K562 (cell line): ENCODE results near the gene LMO3. TPM values are rescaled to one million over a fixed set of nuclear protein-coding genes. Genes with fewer than 3 reads are reported as not detected.

Experiments
- ATAC-seq: fragments of 200-7000 bp; cut with Tn5 transposase; 3 replicates; pipeline ENCODE4 v1.9.1; 2020; ENCODE audit warnings: moderate library complexity
- BruUV-seq: library from RNA; stranded (reverse); fragments of 400-500 nt; replicated peaks from 2 replicates; lab custom pipeline; 2021; lab: Mats Ljungman, UMichigan
- CTCF ChIA-PET: fragments of 300-600 bp; formaldehyde crosslinking; extraction: SDS; loops from one replicate; lab custom pipeline; 2021; ENCODE audit warnings: low intra/inter-chr PET ratio; lab: Yijun Ruan, JAX
- POLR2A ChIA-PET: fragments of 300-600, 350-650 bp; sonication (Branson Sonifier 250); formaldehyde crosslinking; extraction: SDS; loops from one replicate; lab custom pipeline; 2021; ENCODE audit warnings: antibody characterized with exemption, inconsistent platforms; lab: Yijun Ruan, JAX
- DNase-seq, 4 experiments: peaks; one replicate each; pipeline versions ENCODE4 v3.0.0 to v3.0.0-alpha.2; 2011 to 2018; ENCODE audit warnings: low spot score in 3 of 4, mixed read lengths in 3 of 4; ENCODE audit errors: extremely low read depth in 1 of 4
- FAIRE-seq: peaks from 2 replicates; lab custom pipeline; 2011; peaks lifted over from hg19 to GRCh38; lab: Jason Lieb, UNC
- H2AFZ ChIP-seq: 2 replicates; pipeline ENCODE4 v1.6.0; 2011; ENCODE audit warnings: low read depth, low read length, control low read depth, inconsistent platforms
- H3K27ac ChIP-seq: fragments of 200-600 bp; 3 replicates; pipeline ENCODE4 v1.8.0; 2011; ENCODE audit warnings: low read depth, mild to moderate bottlenecking, control low read depth, inconsistent platforms, low read length, moderate library complexity, mixed read lengths; ENCODE audit errors: extremely low read depth
- H3K27me3 ChIP-seq, 2 experiments: fragments of 300-600 bp in 1 of 2; 2 replicates in 1 of 2; 3 replicates in 1 of 2; pipeline versions ENCODE4 v1.6.0 to v1.8.0; 2011; ENCODE audit warnings: inconsistent platforms in 2 of 2, low read length in 2 of 2, mild to moderate bottlenecking in 1 of 2, mixed read lengths in 1 of 2, moderate library complexity in 1 of 2; ENCODE audit not compliant: control insufficient read depth in 2 of 2, insufficient read depth in 2 of 2
- H3K36me3 ChIP-seq: fragments of 300-600 bp; 3 replicates; pipeline ENCODE4 v1.8.0; 2011; ENCODE audit warnings: mild to moderate bottlenecking, low read length, inconsistent platforms; ENCODE audit not compliant: control insufficient read depth, insufficient read depth
- H3K4me1 ChIP-seq, 2 experiments: fragments of 200-600 bp in 1 of 2; replicated peaks in 1 of 2; 2 replicates in 1 of 2; 3 replicates in 1 of 2; pipeline versions ENCODE4 v1.5.1 to v1.8.0; 2011; ENCODE audit warnings: inconsistent platforms in 2 of 2, low read length in 2 of 2, mild to moderate bottlenecking in 1 of 2, mixed read lengths in 1 of 2, moderate library complexity in 1 of 2; ENCODE audit not compliant: control insufficient read depth in 2 of 2, insufficient read depth in 2 of 2
- H3K4me2 ChIP-seq: 2 replicates; pipeline ENCODE4 v1.6.1; 2011; ENCODE audit warnings: low read length, control low read depth, inconsistent platforms, mixed read lengths; ENCODE audit not compliant: insufficient read depth
- H3K4me3 ChIP-seq: fragments of 200-600 bp; sonication (generic), shearing (Covaris generic); 2 replicates; pipeline ENCODE4 v1.5.1; 2016; ENCODE audit warnings: control low read depth, inconsistent platforms
- H3K79me2 ChIP-seq: fragments of 200-600 bp; 3 replicates; pipeline ENCODE4 v1.8.0; 2011; ENCODE audit warnings: low read length, inconsistent platforms; ENCODE audit not compliant: control insufficient read depth, insufficient read depth
- H3K9ac ChIP-seq, 2 experiments: 2 replicates each; pipeline versions ENCODE4 v1.6.0 to v1.6.1; 2011; ENCODE audit warnings: low read depth in 2 of 2, low read length in 2 of 2, control low read depth in 1 of 2, inconsistent platforms in 1 of 2, mild to moderate bottlenecking in 1 of 2, mixed read lengths in 1 of 2; ENCODE audit not compliant: insufficient read depth in 1 of 2
- H3K9me1 ChIP-seq: one replicate; pipeline ENCODE4 v1.6.0; 2011; ENCODE audit warnings: inconsistent platforms, mild to moderate bottlenecking, low read length, moderate library complexity; ENCODE audit not compliant: control insufficient read depth, insufficient read depth
- H3K9me3 ChIP-seq: replicated peaks from 2 replicates; pipeline ENCODE4 v1.5.1; 2011; ENCODE audit warnings: low read depth, low read length, inconsistent platforms; ENCODE audit not compliant: control insufficient read depth, insufficient read depth
- H4K20me1 ChIP-seq: replicated peaks from 2 replicates; pipeline ENCODE4 v1.6.1; 2011; ENCODE audit warnings: low read length, inconsistent platforms, mixed read lengths; ENCODE audit not compliant: control insufficient read depth, insufficient read depth
- DDX20 ChIP-seq: fragments of 450-650 bp; IDR thresholded peaks from 2 replicates; pipeline ENCODE4 v1.6.1; 2016; ENCODE audit warnings: missing genetic modification characterization, low read depth, mild to moderate bottlenecking, missing compliant biosample characterization, moderate library complexity
- GATAD2B ChIP-seq: fragments of 450-650 bp; IDR thresholded peaks from 2 replicates; pipeline ENCODE4 v1.6.1; 2017; ENCODE audit warnings: mild to moderate bottlenecking, borderline replicate concordance
- KAT8 ChIP-seq: fragments of 450-650 bp; IDR thresholded peaks from 2 replicates; pipeline ENCODE4 v1.6.1; 2016; ENCODE audit warnings: low read depth, mild to moderate bottlenecking
- NFYB ChIP-seq: IDR thresholded peaks from 2 replicates; pipeline ENCODE4 v1.6.1; 2011; ENCODE audit warnings: mild to moderate bottlenecking, moderate library complexity; ENCODE audit not compliant: insufficient read length; ENCODE audit errors: extremely low read depth
- PPARD ChIP-seq: fragments of 250-450 bp; sonication (Bioruptor Pico); IDR thresholded peaks from 2 replicates; pipeline ENCODE4 v1.8.0; 2022; ENCODE audit warnings: inconsistent platforms, mild to moderate bottlenecking, moderate library complexity
- PTRF ChIP-seq: fragments of 450-650 bp; IDR thresholded peaks from 2 replicates; pipeline ENCODE4 v1.6.1; 2016; ENCODE audit warnings: mild to moderate bottlenecking, missing genetic modification characterization, missing compliant biosample characterization
- SREBF2 ChIP-seq: sonication (generic); formaldehyde crosslinking; IDR thresholded peaks from 2 replicates; pipeline ENCODE4 v1.4.0; 2020; ENCODE audit warnings: mild to moderate bottlenecking, missing genetic modification reagents
- U2AF2 ChIP-seq: fragments of 200-400 bp; formaldehyde crosslinking; optimal IDR thresholded peaks from 2 replicates; pipeline ENCODE3; 2017; ENCODE audit warnings: low read depth, mild to moderate bottlenecking, low read length
- ZFP1 ChIP-seq: fragments of 450-650 bp; formaldehyde crosslinking; IDR thresholded peaks from 2 replicates; pipeline ENCODE4 v1.4.0; 2020; ENCODE audit warnings: mild to moderate bottlenecking, mixed read lengths
- WGBS: fragments of 100-300 bp; shearing (Covaris generic); methylation state at CpG from one replicate; pipeline ENCODE4 v1.1.6; 2016; ENCODE audit warnings: low coverage, mixed read lengths; ENCODE audit not compliant: insufficient coverage; ENCODE audit errors: missing lambda C conversion rate; 5-methylcytosine and 5-hydroxymethylcytosine counted together
- in situ Hi-C: fragments of 300-500 bp; cut with MboI; formaldehyde crosslinking; loops from 4 replicates; pipeline ENCODE4 v1.15.0; 2018; ENCODE audit warnings: inconsistent platforms, mixed read lengths
- intact Hi-C: fragments of 100-400 bp; cut with micrococcal nuclease; formaldehyde crosslinking; loops from 2 replicates; pipeline ENCODE4 v1.14.2; 2022
- polyA plus RNA-seq, 8 experiments: library from polyadenylated mRNA; depleted of rRNA in 4 of 8; stranded (reverse) in 5 of 8; unstranded in 3 of 8; fragments of >200 nt; fragmentation: Nextera tagmentation in 2 of 8; fragmentation: Illumina TruSeq in 1 of 8; extraction: Ambion mirVana in 2 of 8; extraction: Trizol in 1 of 8; gene quantifications; 2 replicates each; pipeline versions ENCODE4 v1.2.1 to v1.2.3, GENCODE V29; 2011 to 2014; ENCODE audit warnings: inconsistent platforms in 1 of 8, missing spikeins in 1 of 8
- total RNA-seq, 7 experiments: library from RNA; depleted of rRNA in 6 of 7; stranded (reverse); fragments of >200 nt in 6 of 7; fragmentation: Illumina TruSeq in 2 of 7; extraction: Trizol in 2 of 7; gene quantifications; 2 replicates each; pipeline versions ENCODE4 v1.2.1 to v1.2.3, GENCODE V29; 2011 to 2021; ENCODE audit warnings: low replicate concordance in 1 of 7
- TF ChIP-seq, protein P1 (sequence below): fragments of 250-450 bp; sonication (Bioruptor Pico); IDR thresholded peaks from 2 replicates; pipeline ENCODE4 v1.8.0; 2022; ENCODE audit warnings: moderate library complexity, mild to moderate bottlenecking, inconsistent platforms
- TF ChIP-seq, protein P2 (sequence below): IDR thresholded peaks from 2 replicates; pipeline ENCODE4 v1.6.1; 2011; ENCODE audit warnings: borderline replicate concordance, low read depth, mild to moderate bottlenecking, moderate library complexity, low read length; ENCODE audit not compliant: insufficient read depth, poor library complexity, severe bottlenecking
- TF ChIP-seq, protein P3 (sequence below): fragments of 450-650 bp; conservative IDR thresholded peaks from 2 replicates; pipeline ENCODE4 v1.6.1; 2016; ENCODE audit warnings: missing genetic modification characterization, low read depth, mild to moderate bottlenecking, control low read depth, missing compliant biosample characterization
- TF ChIP-seq, protein P4 (sequence below), 3 experiments: fragments of 200-800 bp in 1 of 3; fragments of 250-450 bp in 1 of 3; fragments of 450-650 bp in 1 of 3; sonication (Bioruptor Pico) in 1 of 3; sonication (Bioruptor generic) in 1 of 3; formaldehyde crosslinking in 1 of 3; IDR thresholded peaks; 2 replicates each; pipeline versions ENCODE4 v1.6.1 to v1.8.0; 2016 to 2022; ENCODE audit warnings: mild to moderate bottlenecking in 2 of 3, missing genetic modification characterization in 2 of 3, missing compliant biosample characterization in 1 of 3, moderate library complexity in 1 of 3

The LMO3 gene
- total and polyA plus RNA-seq, 9 of the 15 experiments (the other 6 are each of a cell fraction or from before 2014, with no cell fraction given): 0.04 to 0.40 (median 0.05) TPM; not detected in 6

DNA sequence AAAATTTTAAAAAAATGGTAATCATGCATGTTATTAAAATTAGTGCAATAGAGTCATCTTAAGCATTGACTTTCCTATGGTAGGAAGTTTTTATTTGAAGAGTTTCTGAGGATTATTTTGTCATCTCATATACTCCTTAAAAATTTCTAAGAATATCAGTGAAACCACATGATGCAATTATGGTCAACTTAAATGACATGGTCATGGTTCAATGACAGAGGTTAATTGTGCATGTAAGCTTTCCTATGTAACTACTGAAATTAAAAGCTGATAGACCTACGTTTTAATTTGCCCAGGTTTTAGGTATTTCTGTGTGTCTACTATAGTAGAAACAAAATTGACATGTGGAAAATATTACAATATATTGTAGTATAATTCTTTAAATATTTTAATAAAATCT is 21.0 kb upstream of the LMO3 start:
- CTCF ChIA-PET: no interaction called here
- Histone ChIP-seq H3K9me3 (no peaks in the 10 kb centered on the region), H3K27ac (no peak overlapping the region), H3K9ac (no peak overlapping the region), H3K27me3 (no peaks in the 10 kb centered on the region), H4K20me1 (no peaks in the 10 kb centered on the region), H3K9me1 (no peaks in the 10 kb centered on the region), H3K4me2 (no peak overlapping the region), H2AFZ (no peak overlapping the region), H3K4me3 (no peak overlapping the region), H3K4me1 (no peaks in the 10 kb centered on the region), H3K79me2 (no peaks in the 10 kb centered on the region), H3K36me3 (no peaks in the 10 kb centered on the region)
- TF ChIP-seq, protein P1, sequence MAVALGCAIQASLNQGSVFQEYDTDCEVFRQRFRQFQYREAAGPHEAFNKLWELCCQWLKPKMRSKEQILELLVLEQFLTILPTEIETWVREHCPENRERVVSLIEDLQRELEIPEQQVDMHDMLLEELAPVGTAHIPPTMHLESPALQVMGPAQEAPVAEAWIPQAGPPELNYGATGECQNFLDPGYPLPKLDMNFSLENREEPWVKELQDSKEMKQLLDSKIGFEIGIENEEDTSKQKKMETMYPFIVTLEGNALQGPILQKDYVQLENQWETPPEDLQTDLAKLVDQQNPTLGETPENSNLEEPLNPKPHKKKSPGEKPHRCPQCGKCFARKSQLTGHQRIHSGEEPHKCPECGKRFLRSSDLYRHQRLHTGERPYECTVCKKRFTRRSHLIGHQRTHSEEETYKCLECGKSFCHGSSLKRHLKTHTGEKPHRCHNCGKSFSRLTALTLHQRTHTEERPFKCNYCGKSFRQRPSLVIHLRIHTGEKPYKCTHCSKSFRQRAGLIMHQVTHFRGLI (CRISPR knock-in tag): no peak
- TF ChIP-seq ZFP1 (CRISPR knock-in tag) (no peak), PPARD (CRISPR knock-in tag) (no peak), PTRF (tag) (no peak), NFYB (no peak), SREBF2 (CRISPR knock-in tag) (no peak), U2AF2 (no peak), DDX20 (tag) (no peak), GATAD2B (no peak), KAT8 (no peak)
- TF ChIP-seq, protein P2, sequence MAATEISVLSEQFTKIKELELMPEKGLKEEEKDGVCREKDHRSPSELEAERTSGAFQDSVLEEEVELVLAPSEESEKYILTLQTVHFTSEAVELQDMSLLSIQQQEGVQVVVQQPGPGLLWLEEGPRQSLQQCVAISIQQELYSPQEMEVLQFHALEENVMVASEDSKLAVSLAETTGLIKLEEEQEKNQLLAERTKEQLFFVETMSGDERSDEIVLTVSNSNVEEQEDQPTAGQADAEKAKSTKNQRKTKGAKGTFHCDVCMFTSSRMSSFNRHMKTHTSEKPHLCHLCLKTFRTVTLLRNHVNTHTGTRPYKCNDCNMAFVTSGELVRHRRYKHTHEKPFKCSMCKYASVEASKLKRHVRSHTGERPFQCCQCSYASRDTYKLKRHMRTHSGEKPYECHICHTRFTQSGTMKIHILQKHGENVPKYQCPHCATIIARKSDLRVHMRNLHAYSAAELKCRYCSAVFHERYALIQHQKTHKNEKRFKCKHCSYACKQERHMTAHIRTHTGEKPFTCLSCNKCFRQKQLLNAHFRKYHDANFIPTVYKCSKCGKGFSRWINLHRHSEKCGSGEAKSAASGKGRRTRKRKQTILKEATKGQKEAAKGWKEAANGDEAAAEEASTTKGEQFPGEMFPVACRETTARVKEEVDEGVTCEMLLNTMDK: no peak
- TF ChIP-seq, protein P3, sequence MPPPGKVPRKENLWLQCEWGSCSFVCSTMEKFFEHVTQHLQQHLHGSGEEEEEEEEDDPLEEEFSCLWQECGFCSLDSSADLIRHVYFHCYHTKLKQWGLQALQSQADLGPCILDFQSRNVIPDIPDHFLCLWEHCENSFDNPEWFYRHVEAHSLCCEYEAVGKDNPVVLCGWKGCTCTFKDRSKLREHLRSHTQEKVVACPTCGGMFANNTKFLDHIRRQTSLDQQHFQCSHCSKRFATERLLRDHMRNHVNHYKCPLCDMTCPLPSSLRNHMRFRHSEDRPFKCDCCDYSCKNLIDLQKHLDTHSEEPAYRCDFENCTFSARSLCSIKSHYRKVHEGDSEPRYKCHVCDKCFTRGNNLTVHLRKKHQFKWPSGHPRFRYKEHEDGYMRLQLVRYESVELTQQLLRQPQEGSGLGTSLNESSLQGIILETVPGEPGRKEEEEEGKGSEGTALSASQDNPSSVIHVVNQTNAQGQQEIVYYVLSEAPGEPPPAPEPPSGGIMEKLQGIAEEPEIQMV (tag): no peak
- TF ChIP-seq, protein P4, sequence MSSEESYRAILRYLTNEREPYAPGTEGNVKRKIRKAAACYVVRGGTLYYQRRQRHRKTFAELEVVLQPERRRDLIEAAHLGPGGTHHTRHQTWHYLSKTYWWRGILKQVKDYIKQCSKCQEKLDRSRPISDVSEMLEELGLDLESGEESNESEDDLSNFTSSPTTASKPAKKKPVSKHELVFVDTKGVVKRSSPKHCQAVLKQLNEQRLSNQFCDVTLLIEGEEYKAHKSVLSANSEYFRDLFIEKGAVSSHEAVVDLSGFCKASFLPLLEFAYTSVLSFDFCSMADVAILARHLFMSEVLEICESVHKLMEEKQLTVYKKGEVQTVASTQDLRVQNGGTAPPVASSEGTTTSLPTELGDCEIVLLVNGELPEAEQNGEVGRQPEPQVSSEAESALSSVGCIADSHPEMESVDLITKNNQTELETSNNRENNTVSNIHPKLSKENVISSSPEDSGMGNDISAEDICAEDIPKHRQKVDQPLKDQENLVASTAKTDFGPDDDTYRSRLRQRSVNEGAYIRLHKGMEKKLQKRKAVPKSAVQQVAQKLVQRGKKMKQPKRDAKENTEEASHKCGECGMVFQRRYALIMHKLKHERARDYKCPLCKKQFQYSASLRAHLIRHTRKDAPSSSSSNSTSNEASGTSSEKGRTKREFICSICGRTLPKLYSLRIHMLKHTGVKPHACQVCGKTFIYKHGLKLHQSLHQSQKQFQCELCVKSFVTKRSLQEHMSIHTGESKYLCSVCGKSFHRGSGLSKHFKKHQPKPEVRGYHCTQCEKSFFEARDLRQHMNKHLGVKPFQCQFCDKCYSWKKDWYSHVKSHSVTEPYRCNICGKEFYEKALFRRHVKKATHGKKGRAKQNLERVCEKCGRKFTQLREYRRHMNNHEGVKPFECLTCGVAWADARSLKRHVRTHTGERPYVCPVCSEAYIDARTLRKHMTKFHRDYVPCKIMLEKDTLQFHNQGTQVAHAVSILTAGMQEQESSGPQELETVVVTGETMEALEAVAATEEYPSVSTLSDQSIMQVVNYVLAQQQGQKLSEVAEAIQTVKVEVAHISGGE (CRISPR knock-in tag; IDR thresholded peaks at IDR 0.05): no peak
- no peak for ATAC-seq
- no TSS peak for BruUV-seq
- WGBS: 0% methylated on average over 1 of the region's 1 CpG
- in situ Hi-C loops: no loop called here
- no peak for FAIRE-seq
- intact Hi-C loops: no loop called here
- DNase-seq: no peak
- POLR2A ChIA-PET: no interaction called here
